Measurements from ENCODE around the gene SLC24A3. TPM values are rescaled to one million over a fixed set of nuclear protein-coding genes. Genes with fewer than 3 reads are reported as not detected.

Gene SLC24A3
- total RNA-seq, 1 donor from 2014 or later, result 13.1 TPM

- Histone ChIP-seq H3K4me1 (no peaks in the 10 kb centered on the region), H3K9me3 (no peaks in the 10 kb centered on the region), H3K36me3 (no peaks in the 10 kb centered on the region), H3K27ac (no peak overlapping the region), H3K27me3 (no peaks in the 10 kb centered on the region), H3K4me3 (no peak overlapping the region)
- ATAC-seq, result no peak
- DNase-seq, result no peak
- TF ChIP-seq CTCF (IDR thresholded peaks at IDR 0.05), result no peak
- intact Hi-C loops (cut with DNase I), result no loop called here
These were observed 281.5 kb downstream of the SLC24A3 start for GRCh38 chr20:19493794-19494495.

- DNase-seq, result no peak
- TF ChIP-seq CTCF (IDR thresholded peaks at IDR 0.05), result no peak
- Histone ChIP-seq H3K4me3 (no peak overlapping the region), H3K27ac (no peak overlapping the region), H3K4me1 (no peaks in the 10 kb centered on the region), H3K27me3 (no peaks in the 10 kb centered on the region), H3K36me3 (no peaks in the 10 kb centered on the region), H3K9me3 (no peaks in the 10 kb centered on the region)
- ATAC-seq, result no peak
- intact Hi-C loops (cut with DNase I), result no loop called here
These were observed 283.7 kb downstream of the SLC24A3 start for GRCh38 chr20:19495905-19496703.

- TF ChIP-seq CTCF (IDR thresholded peaks at IDR 0.05), result no peak
- no peak for ATAC-seq
- no peaks in the 10 kb centered on the region for H3K9me3 ChIP-seq
These were observed 284.6 kb downstream of the SLC24A3 start for GRCh38 chr20:19497064-19497463.

GRCh38 chr20:19498756-19499155, 286.3 kb downstream of the SLC24A3 start:
- intact Hi-C loops (cut with DNase I), result no loop called here
- H3K4me1 ChIP-seq, result no peaks in the 10 kb centered on the region
- DNase-seq (no peak), ATAC-seq (no peak)
- TF ChIP-seq CTCF (IDR thresholded peaks at IDR 0.05), result no peak
- no peaks in the 10 kb centered on the region for H3K9me3 ChIP-seq
- H3K36me3 ChIP-seq, result no peaks in the 10 kb centered on the region
- no peaks in the 10 kb centered on the region for H3K27me3 ChIP-seq
- no peak overlapping the region for H3K4me3 ChIP-seq
- no peak overlapping the region for H3K27ac ChIP-seq

More at GRCh38 chr20:19497064-19497463, 284.6 kb downstream of the SLC24A3 start:
- DNase-seq, result no peak
- Histone ChIP-seq H3K27ac (no peak overlapping the region), H3K4me3 (no peak overlapping the region), H3K36me3 (no peaks in the 10 kb centered on the region), H3K27me3 (no peaks in the 10 kb centered on the region), H3K4me1 (no peaks in the 10 kb centered on the region)
- intact Hi-C loops (cut with DNase I), result no loop called here

GRCh38 chr20:19501476-19502115, 289.2 kb downstream of the SLC24A3 start:
- Histone ChIP-seq H3K27me3 (no peaks in the 10 kb centered on the region), H3K36me3 (no peaks in the 10 kb centered on the region), H3K4me1 (no peaks in the 10 kb centered on the region), H3K27ac (no peak overlapping the region), H3K4me3 (no peak overlapping the region), H3K9me3 (no peaks in the 10 kb centered on the region)
- no peak for TF ChIP-seq CTCF (IDR thresholded peaks at IDR 0.05)
- ATAC-seq (no peak), DNase-seq (no peak)
- intact Hi-C loops (cut with DNase I), result no loop called here

All from upper lobe of right lung (tissue), 1 donor.